Astrocyte of the cerebellum (primary cell): Measurements from ENCODE around the gene KRTAP9-4.
"Not testable (repeated sequence)": the region's sequence is repeated elsewhere in the genome, so short reads cannot be mapped to it uniquely, and the experiment has no call there.

Source experiments
- DNase-seq: peaks from one replicate; pipeline ENCODE4 v3.0.0-alpha.2; 2011; ENCODE audit warnings: low read depth
- H3K4me3 ChIP-seq: 2 replicates; pipeline ENCODE4 v1.5.1; 2011; ENCODE audit warnings: mild to moderate bottlenecking, low read depth, low read length, moderate library complexity
- in situ Hi-C: cut with HindIII; loops from 2 replicates; pipeline ENCODE4 v1.10.0; 2017; ENCODE audit warnings: low sequenced_read_pairs
- TF ChIP-seq, protein P1 (sequence below): IDR thresholded peaks from 2 replicates; pipeline ENCODE4 v1.5.1; 2012; ENCODE audit warnings: low read length, low read depth, moderate library complexity, mild to moderate bottlenecking; ENCODE audit errors: missing control alignments

The KRTAP9-4 gene

DNA sequence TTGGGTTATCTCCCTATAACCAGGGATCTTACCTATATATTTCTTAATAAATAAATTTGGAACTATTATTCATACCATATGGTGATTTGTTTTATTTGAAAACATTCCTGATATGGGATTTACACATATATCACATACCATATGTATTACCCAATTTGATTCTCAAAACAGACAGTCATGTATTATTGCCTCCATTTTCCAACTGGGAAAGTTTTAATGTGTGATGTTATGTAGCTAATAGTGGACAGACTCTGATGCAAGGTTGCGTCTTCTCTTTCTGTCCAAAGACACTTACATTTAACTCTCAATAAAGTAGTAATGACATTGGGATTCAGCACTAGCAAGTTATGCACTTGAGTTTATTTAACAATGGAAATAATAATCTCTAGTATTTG, 6.8 kb downstream of the KRTAP9-4 start:
- H3K4me3 ChIP-seq, result no peak overlapping the region
- TF ChIP-seq, protein P1, sequence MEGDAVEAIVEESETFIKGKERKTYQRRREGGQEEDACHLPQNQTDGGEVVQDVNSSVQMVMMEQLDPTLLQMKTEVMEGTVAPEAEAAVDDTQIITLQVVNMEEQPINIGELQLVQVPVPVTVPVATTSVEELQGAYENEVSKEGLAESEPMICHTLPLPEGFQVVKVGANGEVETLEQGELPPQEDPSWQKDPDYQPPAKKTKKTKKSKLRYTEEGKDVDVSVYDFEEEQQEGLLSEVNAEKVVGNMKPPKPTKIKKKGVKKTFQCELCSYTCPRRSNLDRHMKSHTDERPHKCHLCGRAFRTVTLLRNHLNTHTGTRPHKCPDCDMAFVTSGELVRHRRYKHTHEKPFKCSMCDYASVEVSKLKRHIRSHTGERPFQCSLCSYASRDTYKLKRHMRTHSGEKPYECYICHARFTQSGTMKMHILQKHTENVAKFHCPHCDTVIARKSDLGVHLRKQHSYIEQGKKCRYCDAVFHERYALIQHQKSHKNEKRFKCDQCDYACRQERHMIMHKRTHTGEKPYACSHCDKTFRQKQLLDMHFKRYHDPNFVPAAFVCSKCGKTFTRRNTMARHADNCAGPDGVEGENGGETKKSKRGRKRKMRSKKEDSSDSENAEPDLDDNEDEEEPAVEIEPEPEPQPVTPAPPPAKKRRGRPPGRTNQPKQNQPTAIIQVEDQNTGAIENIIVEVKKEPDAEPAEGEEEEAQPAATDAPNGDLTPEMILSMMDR, result no peak
- in situ Hi-C loops, result no loop called here
- DNase-seq, result no peak

DNA sequence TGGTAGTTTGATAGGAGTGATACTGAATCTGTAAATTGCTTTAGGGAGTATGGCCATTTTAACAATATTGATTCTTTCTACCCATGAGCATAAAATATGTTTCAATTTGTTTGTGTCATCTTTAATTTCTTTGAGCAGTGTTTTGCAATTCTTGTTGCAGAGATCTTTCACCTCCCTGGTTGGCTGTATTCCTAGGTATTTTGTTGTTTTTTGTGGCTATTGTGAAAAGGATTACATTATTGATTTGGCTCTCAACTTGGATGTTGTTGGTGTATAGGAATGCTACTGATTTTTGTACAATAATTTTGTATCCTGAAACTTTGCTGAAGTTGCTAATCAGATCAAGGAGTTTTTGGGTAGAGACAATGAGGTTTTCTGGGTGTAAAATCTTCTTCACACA, 8.9 kb downstream of the KRTAP9-4 start:
- H3K4me3 ChIP-seq, result no peak overlapping the region
- in situ Hi-C loops, result no loop called here
- TF ChIP-seq, protein P1, result no peak

DNA sequence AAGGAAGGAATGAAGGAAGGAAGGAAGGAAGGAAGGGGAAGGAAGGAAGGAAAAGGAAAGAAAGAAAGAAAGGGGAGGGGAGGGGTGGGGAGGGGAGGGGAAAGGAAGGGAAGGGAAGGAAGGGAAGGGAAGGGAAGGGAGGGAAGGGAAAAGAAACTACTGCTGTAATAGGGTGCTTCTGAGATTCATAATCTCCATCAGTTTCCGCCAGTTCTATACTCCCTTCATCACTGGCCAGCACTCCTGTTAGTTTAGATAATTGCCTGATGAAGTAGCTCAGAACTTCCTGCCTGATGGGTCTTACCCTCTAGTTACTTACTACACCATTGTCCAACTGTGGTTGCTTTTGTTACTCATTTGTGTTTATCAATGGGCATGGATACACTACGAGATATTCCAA, 13.7 kb downstream of the KRTAP9-4 start:
- no peak overlapping the region for H3K4me3 ChIP-seq
- in situ Hi-C loops, result no loop called here
- no peak for DNase-seq
- TF ChIP-seq, protein P1, result no peak

More for the DNA sequence above, 8.9 kb downstream of the KRTAP9-4 start:
- no peak for DNase-seq

DNA sequence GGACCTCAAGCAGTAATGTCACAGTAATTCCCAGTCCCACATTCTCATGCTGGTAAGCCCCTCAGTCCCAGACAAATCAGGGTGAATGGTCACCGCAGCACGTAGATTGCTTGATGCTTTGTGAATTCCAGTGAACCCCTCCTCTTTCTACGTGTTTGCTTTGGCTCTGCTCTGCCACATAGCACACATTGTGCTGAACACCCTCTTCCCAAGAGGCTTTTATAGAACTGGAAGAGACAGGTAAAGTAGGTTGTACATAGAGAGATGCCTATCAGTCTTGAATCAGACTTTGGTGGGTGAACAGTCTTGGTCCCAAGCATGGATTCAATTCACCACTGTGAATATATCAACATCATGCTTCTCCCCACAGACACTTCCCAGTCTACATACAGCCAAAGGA, 15.1 kb downstream of the KRTAP9-4 start:
- H3K4me3 ChIP-seq, result no peak overlapping the region
- no peak for DNase-seq
- TF ChIP-seq, protein P1, result no peak
- in situ Hi-C loops, result no loop called here

DNA sequence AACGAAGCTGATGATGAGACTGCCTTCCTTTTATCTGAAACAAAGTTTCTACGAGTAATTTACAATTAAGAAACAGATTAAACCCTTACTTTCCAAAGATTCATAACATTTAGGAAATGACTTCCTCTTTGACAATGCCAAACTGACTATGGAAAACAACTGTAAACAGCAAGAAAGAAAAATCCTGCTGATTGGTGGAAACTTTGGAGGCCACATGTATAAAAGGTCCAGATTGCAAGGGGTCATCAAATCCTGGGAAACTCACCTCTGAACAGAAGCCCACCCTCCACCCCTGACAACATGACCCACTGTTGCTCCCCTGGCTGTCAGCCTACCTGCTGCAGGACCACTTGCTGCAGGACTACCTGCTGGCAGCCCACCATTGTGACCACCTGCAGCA, 15.6 kb downstream of the KRTAP9-4 start, which contains the start of gene KRTAP9-6:
Gene KRTAP9-6, plus strand, starts transcription at position 301 of the 400 bp plus-strand sequence. Its CDS starts 0 bp downstream, at position 301.
- no peak within 1 kb of the TSS for H3K4me3 ChIP-seq
- in situ Hi-C loops, result no loop called here
- TF ChIP-seq, protein P1, result no peak
- no peak for DNase-seq

DNA sequence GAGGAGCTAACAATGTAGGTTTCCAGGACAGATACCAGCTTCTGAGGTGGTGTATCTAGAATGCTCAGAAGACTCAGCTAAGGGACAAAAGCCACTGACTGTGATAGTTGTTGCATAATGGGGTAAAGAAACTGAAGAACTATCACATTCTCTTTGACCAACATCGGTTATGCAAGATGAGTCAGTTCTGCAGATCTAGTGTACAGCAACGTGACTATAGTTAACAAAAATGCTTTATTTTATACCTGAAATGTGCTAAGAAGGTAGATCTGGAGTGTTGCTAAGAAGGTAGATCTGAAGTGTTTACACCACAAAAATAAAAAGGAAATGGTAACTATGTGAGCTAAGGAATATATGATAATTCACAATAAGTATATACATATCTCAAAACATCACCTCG, 18.2 kb downstream of the KRTAP9-4 start:
- no peak overlapping the region for H3K4me3 ChIP-seq
- DNase-seq, result no peak
- TF ChIP-seq, protein P1, result no peak
- in situ Hi-C loops, result no loop called here

DNA sequence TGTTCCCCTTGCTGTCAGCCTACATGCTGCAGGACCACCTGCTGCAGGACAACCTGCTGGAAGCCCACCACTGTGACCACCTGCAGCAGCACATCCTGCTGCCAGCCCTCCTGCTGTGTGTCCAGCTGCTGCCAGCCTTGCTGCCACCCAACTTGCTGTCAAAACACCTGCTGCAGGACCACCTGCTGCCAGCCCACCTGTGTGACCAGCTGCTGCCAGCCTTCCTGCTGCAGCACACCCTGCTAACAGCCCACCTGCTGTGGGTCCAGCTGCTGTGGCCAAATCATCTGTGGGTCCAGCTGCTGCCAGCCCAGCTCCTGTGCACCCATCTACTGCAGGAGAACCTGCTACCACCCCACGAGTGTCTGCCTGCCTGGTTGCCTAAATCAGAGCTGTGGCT, 21.8 kb downstream of the KRTAP9-4 start:
- DNase-seq, H3K4me3 ChIP-seq, in situ Hi-C loops: not testable (repeated sequence)
